Prostate gland (tissue), 2 donors: ENCODE results near the gene P2RY4. TPM values are rescaled to one million over a fixed set of nuclear protein-coding genes. Genes with fewer than 3 reads are reported as not detected.

Experiments
- DNase-seq: peaks from one replicate; pipeline ENCODE4 v3.0.0-alpha.2; 2019; ENCODE audit warnings: low spot score
- H3K27ac ChIP-seq, 2 donors: fragments of 200-600 bp; sonication (generic); 2 replicates each; pipeline ENCODE4 v1.5.1; 2017 to 2019
- H3K27me3 ChIP-seq: fragments of 200-600 bp; sonication (generic); replicated peaks from 2 replicates; pipeline ENCODE4 v1.5.1; 2019; ENCODE audit not compliant: insufficient read depth
- H3K36me3 ChIP-seq, 2 donors: fragments of 200-600 bp; sonication (generic); 1 replicate in 1 of 2; 2 replicates in 1 of 2; pipeline versions ENCODE4 v1.5.1 to v1.8.1; 2017 to 2019
- H3K4me1 ChIP-seq: fragments of 200-600 bp; sonication (generic); replicated peaks from 2 replicates; pipeline ENCODE4 v1.5.1; 2019
- H3K4me3 ChIP-seq, 2 donors: fragments of 200-600 bp; sonication (generic); 2 replicates each; pipeline ENCODE4 v1.5.1; 2017 to 2019
- H3K9me3 ChIP-seq: fragments of 200-600 bp; sonication (generic); 2 replicates; pipeline ENCODE4 v1.5.1; 2017
- CTCF ChIP-seq, 4 experiments: fragments of 200-600 bp in 2 of 4; fragments of 450-650 bp in 2 of 4; sonication (generic) in 2 of 4; IDR thresholded peaks; 1 replicate in 3 of 4; 2 replicates in 1 of 4; pipeline ENCODE4 v1.5.1; 2016 to 2019; ENCODE audit warnings: antibody characterized with exemption in 4 of 4, mild to moderate bottlenecking in 2 of 4, moderate library complexity in 2 of 4
- POLR2A ChIP-seq: fragments of 450-650 bp; IDR thresholded peaks from one replicate; pipeline ENCODE4 v1.6.1; 2016; ENCODE audit warnings: antibody characterized with exemption, mild to moderate bottlenecking
- POLR2AphosphoS5 ChIP-seq: sonication (generic); formaldehyde crosslinking; IDR thresholded peaks from one replicate; pipeline ENCODE4 v1.6.1; 2017; ENCODE audit warnings: antibody characterized with exemption
- WGBS: methylation state at CpG from one replicate; pipeline ENCODE4 v1.1.5; 2018; 5-methylcytosine and 5-hydroxymethylcytosine counted together
- intact Hi-C: fragments of 100-400 bp; cut with DNase I; formaldehyde crosslinking; loops from one replicate; pipeline ENCODE4 v1.14.2; 2022
- total RNA-seq, 2 donors: library from RNA; depleted of rRNA; stranded (reverse); fragments of >200 nt; gene quantifications; one replicate each; pipeline ENCODE4 v1.1.0, GENCODE V29; 2016

P2RY4 gene
- total RNA-seq, 2 donors from 2014 or later: 1.1 TPM; not detected in 1

- Histone ChIP-seq H3K4me1 (no peaks in the 10 kb centered on the region), H3K4me3 (no peak overlapping the region), H3K27me3 (no peaks in the 10 kb centered on the region), H3K36me3 (no peaks in the 10 kb centered on the region), H3K27ac (no peak overlapping the region), H3K9me3 (no peaks in the 10 kb centered on the region)
- TF ChIP-seq POLR2AphosphoS5: no peak
- no peak for TF ChIP-seq CTCF (IDR thresholded peaks at IDR 0.05)
- TF ChIP-seq POLR2A: no peak
- intact Hi-C loops: no loop called here
- WGBS: 93% methylated on average over 2 of the region's 2 CpGs
- no peak for DNase-seq
These were observed 4.6 kb downstream of the P2RY4 start for GRCh38 chrX:70255452-70255851.

- 90% methylated on average over 3 of the region's 3 CpGs for WGBS
- no peak overlapping the region for H3K27ac ChIP-seq
These were observed 5.1 kb downstream of the P2RY4 start for GRCh38 chrX:70254909-70255308.

GRCh38 chrX:70254063-70254400 is 6.0 kb downstream of the P2RY4 start:
- no peaks in the 10 kb centered on the region for H3K4me1 ChIP-seq
- no peaks in the 10 kb centered on the region for H3K36me3 ChIP-seq
- TF ChIP-seq POLR2A: no peak
- TF ChIP-seq CTCF (IDR thresholded peaks at IDR 0.05): no peak
- TF ChIP-seq POLR2AphosphoS5: no peak
- no peak overlapping the region for H3K27ac ChIP-seq
- WGBS: 83% methylated on average over 1 of the region's 1 CpG
- intact Hi-C loops: no loop called here
- DNase-seq: no peak
- no peaks in the 10 kb centered on the region for H3K9me3 ChIP-seq
- no peak overlapping the region for H3K4me3 ChIP-seq
- H3K27me3 ChIP-seq: no peaks in the 10 kb centered on the region

More at GRCh38 chrX:70254909-70255308, 5.1 kb downstream of the P2RY4 start:
- Histone ChIP-seq H3K9me3 (no peaks in the 10 kb centered on the region), H3K27me3 (no peaks in the 10 kb centered on the region), H3K4me3 (no peak overlapping the region), H3K4me1 (no peaks in the 10 kb centered on the region), H3K36me3 (no peaks in the 10 kb centered on the region)
- DNase-seq: no peak
- TF ChIP-seq POLR2AphosphoS5 (no peak), POLR2A (no peak), CTCF (IDR thresholded peaks at IDR 0.05) (no peak)
- intact Hi-C loops: no loop called here

- H3K36me3 ChIP-seq: no peaks in the 10 kb centered on the region
- WGBS: 86% methylated on average over 3 of the region's 3 CpGs
- no peak for TF ChIP-seq CTCF (IDR thresholded peaks at IDR 0.05)
- no peak for TF ChIP-seq POLR2AphosphoS5
- TF ChIP-seq POLR2A: no peak
These were observed 6.5 kb downstream of the P2RY4 start for GRCh38 chrX:70253377-70254062.

GRCh38 chrX:70252491-70252890 is 7.5 kb downstream of the P2RY4 start:
- TF ChIP-seq CTCF (IDR thresholded peaks at IDR 0.05) (no peak), POLR2AphosphoS5 (no peak), POLR2A (no peak)
- Histone ChIP-seq H3K4me1 (no peaks in the 10 kb centered on the region), H3K36me3 (no peaks in the 10 kb centered on the region), H3K9me3 (no peaks in the 10 kb centered on the region), H3K4me3 (no peak overlapping the region), H3K27ac (no peak overlapping the region), H3K27me3 (no peaks in the 10 kb centered on the region)
- no peak for DNase-seq
- 57% methylated on average over 2 of the region's 2 CpGs for WGBS
- intact Hi-C loops: no loop called here

More at GRCh38 chrX:70253377-70254062, 6.5 kb downstream of the P2RY4 start:
- no peaks in the 10 kb centered on the region for H3K9me3 ChIP-seq
- intact Hi-C loops: no loop called here
- no peak overlapping the region for H3K4me3 ChIP-seq
- H3K4me1 ChIP-seq: no peaks in the 10 kb centered on the region
- DNase-seq: no peak
- no peak overlapping the region for H3K27ac ChIP-seq
- no peaks in the 10 kb centered on the region for H3K27me3 ChIP-seq
